ENCODE data around the gene ANO10.
"Not testable (repeated sequence)": the region's sequence is repeated elsewhere in the genome, so short reads cannot be mapped to it uniquely, and the experiment has no call there.

Gene ANO10

DNA sequence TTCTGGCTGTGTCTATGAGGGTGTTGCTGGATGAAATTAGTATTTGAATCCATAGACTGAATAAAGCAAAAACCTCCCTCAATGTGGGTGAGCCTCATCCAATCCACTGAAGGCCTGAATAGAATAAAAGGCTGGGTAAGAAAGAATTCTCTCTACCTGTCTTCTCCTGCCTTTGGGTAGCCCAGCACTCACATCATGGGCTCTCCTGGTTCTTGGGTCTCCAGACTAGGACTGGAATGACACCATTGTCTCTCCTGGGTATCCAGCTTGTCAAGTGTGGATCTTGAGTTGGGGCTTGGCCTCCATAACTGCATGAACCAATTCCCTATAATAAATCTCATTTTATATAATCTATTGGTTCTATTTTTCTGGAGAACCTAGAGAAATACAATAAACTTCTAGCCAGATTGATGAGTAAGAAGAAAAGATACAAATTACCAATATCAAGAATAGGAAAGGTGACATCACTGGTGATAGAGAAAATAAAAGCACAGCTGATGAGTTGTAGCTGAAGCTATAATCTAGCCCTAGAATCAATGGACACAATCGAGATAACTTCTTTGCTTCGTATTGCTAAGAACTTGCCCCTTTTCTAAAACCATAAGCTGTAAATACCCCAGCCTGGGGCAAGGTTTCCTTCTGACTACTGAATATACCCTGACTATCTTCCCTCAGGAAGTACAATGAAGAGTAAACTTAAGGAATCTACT is 106.4 kb downstream of the ANO10 start:
- no peak for DNase-seq

DNA sequence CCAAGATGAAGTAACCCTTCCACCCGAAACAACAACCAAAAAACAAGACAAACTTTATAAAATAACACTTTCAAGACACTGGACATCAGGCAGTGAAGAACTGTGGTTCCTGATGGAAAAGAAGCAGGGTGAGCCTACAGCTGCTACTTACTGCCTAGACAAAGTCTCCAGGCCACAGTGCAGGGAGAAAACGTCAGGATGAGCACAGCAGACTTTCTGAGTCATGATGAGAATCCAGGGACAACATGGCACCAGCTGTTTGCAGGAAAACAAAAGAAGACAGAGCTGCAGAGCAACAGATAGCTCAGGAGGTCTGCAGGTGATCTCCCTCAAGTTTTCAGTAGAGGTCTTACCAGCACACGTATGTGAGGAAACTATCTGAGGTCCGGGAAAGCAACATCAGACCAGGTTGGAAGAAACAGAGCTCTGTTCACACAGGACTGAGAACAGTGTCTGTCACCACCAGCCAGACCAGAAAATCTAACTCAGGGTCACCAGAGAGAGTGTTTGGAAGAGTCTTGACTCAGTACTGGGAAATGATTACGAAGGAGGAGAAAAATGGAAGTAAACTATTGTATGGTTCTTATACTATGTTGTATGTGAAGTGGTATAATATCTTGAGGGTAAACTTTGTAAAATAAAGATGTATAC is 108.9 kb downstream of the ANO10 start:
- DNase-seq = no peak

DNA sequence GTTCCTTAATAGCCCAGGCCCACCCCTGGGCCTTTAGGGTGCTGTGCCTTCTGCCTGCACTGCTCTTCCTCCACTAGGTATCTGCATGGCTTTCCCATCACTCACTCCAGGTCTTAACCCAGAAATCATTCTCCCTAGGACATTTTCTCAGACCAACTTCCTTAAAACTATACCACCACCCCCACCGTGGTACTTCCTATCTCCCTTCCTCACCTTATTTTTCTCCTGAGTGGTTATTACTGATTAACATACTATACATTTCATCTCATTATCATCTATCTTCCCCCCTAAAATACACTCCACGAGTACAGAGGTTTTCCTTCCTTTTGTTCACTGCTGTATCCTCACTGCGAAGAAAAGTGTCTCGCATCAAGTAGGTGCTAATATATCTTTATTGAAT is 115.2 kb downstream of the ANO10 start:
- DNase-seq = no peak

DNA sequence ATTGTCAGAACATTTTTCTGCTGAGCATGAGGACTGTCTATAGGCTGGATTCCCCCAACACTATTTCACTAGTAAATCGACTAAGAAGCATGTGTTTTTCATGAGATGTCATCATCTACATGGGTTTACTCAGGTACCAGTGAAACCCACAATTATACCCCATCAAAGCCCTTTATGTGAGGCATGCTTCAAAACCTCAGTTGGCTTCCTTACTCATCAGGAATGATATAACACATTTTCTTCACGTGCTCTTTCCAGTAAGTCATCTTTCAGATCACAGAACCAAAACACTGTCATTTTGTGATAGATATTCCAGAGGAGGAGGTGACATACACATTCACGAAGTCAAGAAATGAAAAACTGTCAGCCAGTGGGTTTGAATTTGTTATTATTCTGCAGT is 116.5 kb downstream of the ANO10 start:
- no peak for DNase-seq

DNA sequence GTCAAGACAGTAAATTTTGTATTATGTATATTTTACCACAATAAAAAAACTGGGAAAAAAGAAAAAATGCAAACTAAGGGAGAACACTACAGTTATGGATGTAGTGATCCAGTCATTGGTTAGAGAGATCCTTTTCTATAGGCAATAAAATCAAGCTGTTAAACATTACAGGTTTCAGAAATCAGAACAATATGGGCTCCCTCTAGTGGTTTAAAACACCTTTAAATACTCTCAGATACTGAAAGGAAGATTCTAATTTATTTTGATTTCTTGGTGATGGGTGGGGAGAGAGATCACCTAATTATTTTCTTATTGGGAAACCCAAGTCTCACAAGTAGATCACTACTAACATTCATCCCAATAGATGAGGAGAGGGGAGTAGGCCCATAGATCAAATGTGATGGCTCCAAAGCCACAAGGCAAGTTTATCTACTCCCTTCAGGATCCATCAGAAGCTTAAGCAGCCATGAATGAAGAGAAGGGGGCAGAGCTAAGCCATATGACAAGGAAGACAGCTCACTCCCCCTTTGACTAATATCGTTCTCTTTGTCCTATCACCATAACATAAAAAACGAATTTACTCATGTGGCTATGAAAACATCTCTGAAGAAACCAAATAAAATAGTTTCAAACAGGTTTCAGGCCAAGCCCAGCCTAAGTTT is 118.6 kb downstream of the ANO10 start:
- DNase-seq = peak; percentile 47

DNA sequence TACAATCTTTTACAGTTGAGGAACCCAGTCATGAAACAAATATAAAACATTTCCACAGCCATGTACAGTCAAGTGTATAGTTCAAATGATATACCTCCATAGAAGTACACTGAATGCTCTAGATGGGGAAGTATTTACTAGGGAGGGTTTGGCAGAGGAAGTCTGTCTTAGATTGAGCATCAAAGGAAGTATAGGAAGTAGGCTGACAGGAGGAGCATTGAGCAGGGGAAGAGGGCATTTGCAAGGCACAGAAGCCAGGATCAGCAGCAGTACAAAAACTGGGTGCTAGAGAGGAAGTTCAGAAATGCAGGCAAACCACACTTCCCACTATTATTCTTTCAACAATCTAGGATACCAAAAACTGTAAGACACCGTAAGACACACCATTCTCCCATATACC is 122.6 kb downstream of the ANO10 start:
- no peak for DNase-seq

DNA sequence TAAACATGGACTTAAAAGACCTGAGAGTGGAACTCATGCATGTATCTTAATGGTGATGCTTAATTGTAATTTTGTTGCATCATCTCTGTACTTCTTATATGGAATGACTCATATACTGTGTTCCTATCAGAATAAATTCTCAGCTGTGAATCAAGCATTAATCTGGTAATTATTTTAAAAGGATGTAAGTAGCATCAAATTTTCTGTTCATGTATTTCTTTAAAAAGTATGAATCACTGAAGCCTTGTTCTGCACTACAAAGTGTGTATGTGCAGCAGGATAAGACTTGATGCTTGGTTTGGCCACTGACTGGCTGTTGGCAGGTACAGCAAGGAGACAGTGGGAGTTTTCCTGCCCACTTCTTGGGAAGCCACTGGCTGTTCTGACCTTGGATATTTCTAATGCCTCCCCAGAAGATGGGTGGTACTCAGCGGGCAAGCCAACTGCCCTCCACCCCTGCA is 123.9 kb downstream of the ANO10 start:
- no peak for DNase-seq

DNA sequence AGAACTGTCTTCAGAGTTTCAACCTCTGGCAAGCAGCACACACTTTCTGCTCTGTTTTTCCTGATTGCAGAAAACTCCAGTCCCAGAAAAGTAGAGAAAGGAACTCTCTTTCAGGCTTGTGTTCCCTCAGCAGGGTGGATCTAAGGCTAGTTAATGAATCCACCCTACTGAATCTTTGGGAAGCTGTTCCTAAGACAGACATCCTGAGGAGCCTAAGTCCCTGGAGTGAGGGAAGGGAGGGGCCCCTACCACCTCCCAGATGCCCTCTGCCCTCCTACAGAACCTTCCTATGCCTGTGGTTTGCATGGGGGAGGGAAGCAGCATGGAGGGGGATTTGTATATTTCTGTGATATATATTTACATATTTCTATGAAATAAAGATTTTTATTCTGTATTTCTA is 124.4 kb downstream of the ANO10 start:
- no peak for DNase-seq

DNA sequence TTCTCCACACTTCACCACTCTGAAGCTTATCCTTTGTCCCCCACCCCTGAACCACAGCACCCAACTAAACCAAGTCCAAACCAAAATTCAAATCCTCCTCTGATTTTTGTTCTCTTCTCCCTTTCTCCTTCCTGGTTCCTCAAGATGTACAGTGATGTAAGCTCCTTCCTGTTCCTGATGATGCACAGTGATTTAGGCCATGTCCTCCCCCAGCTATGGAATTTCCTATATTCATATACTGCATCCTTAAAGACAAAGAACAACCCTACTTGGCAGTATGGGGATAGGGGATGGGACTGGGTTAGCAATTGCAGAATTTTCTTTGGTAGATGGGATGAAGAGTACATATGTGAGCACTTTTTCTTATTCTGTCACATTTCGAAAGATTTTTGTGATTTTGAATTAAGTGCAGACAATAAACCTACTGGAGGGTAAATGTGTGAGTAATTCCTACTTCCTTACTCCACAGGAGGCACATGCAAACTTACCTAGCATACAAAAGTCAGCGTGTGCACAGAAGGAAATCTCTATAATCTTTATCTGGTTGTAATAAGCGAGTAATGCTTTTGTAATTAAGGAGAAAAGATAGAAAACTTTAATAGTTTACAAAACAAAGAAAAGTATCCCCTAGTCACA is 125.0 kb downstream of the ANO10 start:
- no peak for DNase-seq

DNA sequence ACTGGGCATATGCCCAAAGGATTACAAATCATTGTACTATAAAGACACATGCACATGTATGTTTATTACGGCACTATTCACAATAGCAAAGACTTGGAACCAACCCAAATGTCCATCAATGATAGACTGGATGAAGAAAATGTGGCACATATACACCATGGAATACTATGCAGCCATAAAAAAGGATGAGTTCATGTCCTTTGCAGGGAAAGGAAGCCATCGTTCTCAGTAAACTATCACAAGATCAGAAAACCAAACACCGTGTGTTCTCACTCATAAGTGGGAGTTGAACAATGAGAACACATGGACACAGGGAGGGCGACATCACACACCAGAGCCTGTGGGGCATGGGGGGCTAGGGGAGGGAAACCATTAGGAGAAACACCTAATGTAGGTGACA is 128.9 kb downstream of the ANO10 start:
- not testable (repeated sequence) for DNase-seq

DNA sequence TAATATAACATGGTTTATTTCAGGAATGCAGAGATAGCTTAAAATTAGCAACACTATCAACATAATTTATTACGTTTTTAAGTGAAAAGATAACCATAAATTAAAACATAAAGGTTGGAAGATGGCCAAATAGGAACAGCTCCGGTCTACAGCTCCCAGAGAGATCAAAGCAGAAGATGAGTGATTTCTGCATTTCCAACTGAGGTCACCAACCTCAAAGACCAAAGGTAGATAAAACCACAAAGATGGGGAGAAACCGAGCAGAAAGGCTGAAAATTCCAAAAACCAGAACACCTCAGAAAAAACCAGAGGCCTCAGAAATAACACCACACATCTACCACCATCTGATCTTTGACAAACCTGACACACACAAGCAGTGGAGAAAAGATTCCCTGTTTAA is 130.0 kb downstream of the ANO10 start:
- DNase-seq = not testable (repeated sequence)

DNA sequence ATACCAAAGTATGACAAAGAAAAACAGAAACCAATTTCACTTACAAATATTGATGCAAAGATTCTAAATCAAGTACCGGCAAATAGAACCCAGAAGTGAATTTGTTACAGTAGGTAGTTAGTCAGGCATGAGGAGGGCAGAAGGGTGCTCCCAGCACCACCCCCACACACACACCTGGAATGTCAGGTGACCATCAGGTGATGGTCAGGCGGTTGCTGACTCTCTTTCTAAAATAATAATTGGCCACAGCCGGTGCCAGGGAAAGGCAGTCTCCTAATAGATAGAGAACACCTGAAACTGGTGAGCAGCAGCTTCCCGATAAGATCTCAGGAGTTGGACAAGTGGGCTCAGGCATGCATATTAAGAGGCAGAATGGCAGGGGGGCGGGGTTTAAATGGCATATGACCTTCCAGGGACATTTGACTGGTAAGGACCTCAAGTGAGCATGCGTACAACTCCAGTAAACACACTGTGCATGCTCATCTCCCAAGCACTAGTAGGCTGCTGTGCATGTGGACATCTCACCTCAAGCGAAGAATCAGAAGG is 131.1 kb downstream of the ANO10 start:
- no peak for DNase-seq

DNA sequence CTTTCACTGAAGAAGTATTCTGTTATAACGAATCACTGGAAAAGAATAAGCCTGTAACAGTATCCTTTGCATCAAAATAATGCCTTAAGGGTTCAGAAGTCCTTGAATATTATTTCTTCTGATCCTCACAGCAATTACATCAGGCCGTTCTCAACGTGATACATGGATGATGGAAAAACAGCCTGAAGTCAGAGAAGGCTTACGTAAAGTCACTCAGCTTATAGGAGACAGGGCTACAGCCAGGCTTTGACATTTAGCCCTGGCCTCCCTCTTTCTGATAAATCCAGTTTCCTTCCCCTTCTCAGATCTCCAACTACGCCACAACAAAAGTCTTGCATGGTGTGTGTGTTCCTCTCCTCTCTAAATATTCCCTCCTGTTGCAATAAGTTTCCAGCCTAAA is 131.9 kb downstream of the ANO10 start:
- DNase-seq = no peak

DNA sequence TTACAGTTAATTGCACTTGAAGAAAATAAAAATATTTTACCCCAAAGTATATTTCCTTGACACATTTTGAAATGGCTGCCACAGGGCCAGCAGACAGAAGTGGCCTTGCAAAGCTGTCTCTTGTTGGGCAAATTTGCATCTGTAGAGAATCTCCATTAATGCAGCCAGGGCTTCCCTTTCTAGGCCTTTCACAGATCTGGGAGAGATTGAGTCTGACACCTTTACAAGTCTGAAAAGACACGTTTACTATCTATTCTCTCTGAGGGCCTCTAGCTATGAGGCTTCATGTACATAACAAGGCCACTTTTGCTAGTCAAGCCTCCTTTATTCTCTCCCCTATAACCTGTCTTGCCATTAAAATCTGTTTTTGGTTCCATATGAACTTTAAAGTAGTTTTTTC is 135.9 kb downstream of the ANO10 start:
- no peak for DNase-seq

DNA sequence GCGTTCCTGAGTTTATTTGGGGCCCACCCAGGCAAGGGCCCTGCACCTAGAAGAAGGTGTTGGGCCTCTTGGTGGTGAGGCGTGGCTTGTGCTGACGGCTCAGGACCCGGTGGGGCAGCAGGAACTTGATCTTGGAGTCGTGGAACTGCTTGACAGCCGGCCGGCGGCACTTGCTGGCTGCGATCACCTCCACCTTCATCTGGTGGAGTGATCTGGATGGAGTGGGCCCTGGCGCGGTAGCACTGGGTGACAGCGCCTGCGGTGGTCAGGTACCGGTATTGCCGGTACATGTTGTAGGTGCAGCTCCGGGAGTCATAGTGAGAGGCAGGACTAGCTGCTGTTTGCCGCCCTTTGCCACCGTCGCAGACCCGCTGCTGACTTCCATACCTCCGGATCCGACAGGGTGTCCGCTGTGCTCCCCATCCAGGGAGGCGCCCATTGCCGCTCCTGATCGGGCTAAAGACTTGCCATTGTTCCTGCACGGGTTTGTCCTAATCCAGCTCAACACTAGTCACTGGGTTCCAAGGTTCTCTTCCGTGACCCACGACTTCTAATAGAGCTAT is 136.8 kb downstream of the ANO10 start:
- no peak for DNase-seq

DNA sequence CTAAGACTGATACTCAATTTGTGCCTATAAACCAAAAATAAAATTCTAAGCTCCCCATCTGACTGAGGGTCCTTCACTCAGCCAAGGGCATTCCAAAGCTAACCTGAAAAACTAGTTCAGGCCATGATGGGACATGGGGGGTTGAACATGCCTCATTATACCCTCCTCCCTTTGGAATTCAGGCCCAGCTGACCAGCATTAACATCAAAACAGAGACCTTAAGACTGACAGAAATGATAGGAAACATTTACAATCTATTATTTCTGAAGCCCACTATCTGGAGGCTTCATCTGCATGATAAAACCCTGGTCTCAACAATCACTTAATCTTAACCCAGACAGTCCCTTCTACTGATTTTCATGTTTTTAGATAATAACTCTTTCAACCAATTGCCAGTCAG is 140.4 kb downstream of the ANO10 start:
- no peak for DNase-seq

DNA sequence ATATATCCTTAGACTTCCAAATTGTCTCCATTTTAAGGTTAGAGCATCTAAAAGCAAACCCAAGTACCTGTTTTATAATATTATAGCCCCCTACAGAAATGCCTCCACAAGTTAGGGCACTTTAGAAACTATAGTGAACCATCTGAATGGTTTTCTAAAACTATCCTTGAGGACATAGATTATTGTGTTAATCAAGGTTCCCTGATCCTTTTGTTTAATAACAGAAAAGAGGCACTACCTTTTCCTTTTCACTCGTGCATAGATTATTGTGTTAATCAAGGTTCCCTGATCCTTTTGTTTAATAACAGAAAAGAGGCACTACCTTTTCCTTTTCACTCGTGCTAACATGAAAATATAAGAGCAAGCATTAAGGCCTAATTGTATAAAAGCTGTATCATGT is 143.0 kb downstream of the ANO10 start:
- DNase-seq = not testable (repeated sequence)

DNA sequence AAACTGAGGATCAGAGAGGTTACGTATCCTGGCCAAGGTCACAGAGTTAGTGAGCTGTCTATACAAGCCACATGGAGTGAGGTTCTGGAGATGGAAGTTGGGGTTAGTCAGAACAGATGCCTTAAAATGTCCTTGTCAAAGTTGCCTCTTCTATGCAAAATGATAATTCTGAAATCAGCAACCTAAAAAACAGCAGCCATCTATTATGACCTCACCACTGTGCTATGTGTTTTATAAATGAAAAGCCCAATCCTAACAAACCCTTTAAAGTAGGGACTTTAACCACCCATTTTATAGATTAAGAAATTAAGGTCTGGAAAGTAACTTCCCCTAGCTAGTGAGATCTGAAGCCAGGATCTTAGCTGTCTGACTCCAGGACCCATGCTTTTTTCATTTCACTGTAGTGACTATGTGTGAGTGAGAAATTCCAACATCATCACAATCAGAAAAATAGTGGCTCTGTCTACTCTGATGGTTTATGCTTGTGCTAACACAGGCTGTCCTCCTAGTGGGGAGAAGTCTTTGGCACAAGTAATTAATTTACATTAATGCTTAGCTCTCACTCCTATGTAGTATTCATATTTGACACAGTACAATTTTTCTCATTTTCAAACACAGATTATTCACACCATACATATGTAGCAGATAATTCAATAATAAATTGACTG is 143.6 kb downstream of the ANO10 start:
- DNase-seq = no peak

DNA sequence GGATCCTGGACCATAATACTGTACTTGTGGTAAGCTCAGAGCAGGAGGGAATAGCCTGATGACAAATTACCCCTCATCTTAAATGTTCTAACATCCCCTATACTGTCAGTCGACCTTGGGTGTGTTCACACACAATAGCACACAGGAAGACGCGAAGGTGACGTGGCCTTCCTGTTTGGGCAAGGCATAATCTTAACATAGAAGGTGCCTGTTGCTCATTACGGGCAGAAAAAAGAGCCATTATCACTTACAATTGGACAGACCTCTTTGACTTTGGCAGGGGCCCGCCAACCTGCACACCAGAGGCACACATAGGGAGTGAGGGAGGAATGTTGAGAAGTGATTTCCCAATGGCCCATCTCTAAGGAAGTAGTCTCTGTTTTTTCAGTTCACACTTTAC is 144.2 kb downstream of the ANO10 start:
- DNase-seq = peak; percentile 76

DNA sequence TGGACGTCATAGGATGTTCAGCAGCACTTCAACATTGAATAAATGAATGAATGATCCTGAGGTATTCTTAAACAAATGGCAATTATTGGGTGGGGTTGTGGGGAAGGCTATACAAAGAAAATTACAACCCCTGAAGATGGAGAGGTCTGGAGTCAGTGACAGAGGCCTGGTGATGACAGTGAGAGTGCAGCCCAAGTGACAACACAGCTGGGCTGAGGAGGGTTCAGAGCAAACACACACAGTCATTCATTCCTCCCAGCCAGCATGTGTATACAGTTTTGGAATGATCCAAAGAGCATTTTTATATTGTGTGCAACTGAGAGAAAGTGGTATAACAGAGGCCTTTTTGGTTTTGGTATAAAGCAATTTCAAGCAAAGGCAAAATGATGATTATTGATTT is 148.1 kb downstream of the ANO10 start:
- no peak for DNase-seq

DNA sequence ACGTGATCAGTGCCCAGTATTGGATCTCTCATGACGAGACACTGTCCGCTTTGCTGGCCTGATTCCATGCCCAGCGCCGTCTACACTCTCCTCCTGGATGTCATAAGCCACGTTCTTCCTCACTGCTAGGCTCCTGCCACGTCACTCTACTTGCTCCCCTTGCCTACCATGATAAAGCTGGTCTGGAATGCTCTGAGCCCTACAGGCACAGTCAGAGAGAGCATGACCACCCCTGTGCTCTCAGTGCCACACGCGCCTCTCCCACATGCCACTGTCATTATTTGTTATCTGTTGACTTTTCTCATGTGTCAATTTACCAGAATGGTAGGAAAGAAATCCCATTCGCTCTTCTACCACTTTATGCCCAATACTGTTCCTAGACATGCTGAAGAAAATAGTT is 148.6 kb downstream of the ANO10 start:
- no peak for DNase-seq

DNA sequence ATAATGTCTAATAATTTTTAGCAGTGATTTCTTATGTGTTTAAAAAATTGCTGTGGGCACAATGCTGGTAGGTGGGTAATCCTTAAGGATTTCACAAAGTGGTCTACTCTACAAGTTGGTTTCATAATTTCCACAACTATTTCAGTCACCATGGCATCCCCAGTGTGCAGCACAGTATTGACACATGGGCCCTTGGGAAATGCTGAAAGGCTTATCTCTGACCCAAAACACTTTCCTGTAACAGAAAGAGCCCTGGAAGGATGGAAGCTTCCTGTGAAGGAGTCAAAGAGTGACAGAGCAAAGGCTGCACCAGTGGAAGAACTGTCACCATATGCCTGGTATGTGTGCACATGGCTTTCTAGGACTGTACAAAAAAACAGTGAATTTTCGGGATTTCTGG is 153.7 kb downstream of the ANO10 start:
- DNase-seq = no peak

DNA sequence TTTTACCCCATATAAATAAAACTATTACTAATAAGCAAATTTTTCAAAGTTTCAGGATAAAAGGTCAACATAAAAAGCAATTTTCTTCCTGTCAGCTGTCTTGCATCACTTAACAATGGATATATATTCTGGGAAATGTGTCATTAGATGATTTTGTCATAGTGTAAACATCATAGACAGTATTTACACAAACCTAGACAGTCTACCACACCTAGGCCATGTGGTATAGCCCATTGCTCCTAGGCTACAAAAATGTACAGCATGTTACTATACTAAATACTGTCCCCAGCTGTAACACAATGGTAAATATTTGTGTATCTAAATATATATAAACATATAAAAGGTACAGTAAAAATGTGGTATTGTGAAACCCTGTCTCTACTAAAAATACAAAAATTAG is 156.7 kb downstream of the ANO10 start:
- DNase-seq = no peak
